ENCODE results near the gene S100A12. TPM values are rescaled to one million over a fixed set of nuclear protein-coding genes. Genes with fewer than 3 reads are reported as not detected.

S100A12 gene
- total and polyA plus RNA-seq, 2 donors (not counting 3 experiments of a cell fraction or from before 2014, with no cell fraction given): not detected

- intact Hi-C loops (cut with micrococcal nuclease): no loop called here
- ChIA-PET CTCF (no interaction called here), POLR2A (no interaction called here)
- no peaks in the 10 kb centered on the region for H3K9me1 ChIP-seq (replicated peaks; ENCODE audit: control insufficient read depth, extremely low read depth, insufficient read depth, low read length)
- dilution Hi-C loops (cut with MboI; ENCODE audit: extremely low pct_ligation_motif_present, low sequenced_read_pairs): no loop called here
- no peaks in the 10 kb centered on the region for H4K20me1 ChIP-seq (replicated peaks; ENCODE audit: control insufficient read depth, extremely low read depth, insufficient read depth, low read length)
- no peaks in the 10 kb centered on the region for H3K36me3 ChIP-seq (ENCODE audit: control insufficient read depth in 2 of 2, extremely low read depth in 1 of 2, insufficient read depth in 2 of 2, low read length in 2 of 2)
- BruUV-seq (replicated peaks): no TSS peak
- no peak for DNase-seq (ENCODE audit: low read depth, low spot score)
- no peak within 1 kb of the TSS for H3K4me2 ChIP-seq (ENCODE audit: insufficient read depth, low read length)
- H2AFZ ChIP-seq (ENCODE audit: low read depth, low read length): no peak within 1 kb of the TSS
- no peak for FAIRE-seq
- no peak within 1 kb of the TSS for H3K4me3 ChIP-seq (replicated peaks in 1 of 3; ENCODE audit: insufficient read depth in 1 of 3, low read depth in 1 of 3, low read length in 3 of 3)
- no peaks in the 10 kb centered on the region for H3K27me3 ChIP-seq (ENCODE audit: control insufficient read depth in 2 of 2, insufficient read depth in 2 of 2, low read length in 2 of 2)
- H3K4me1 ChIP-seq (ENCODE audit: control insufficient read depth, extremely low read depth, insufficient read depth, low read length): no peaks in the 10 kb centered on the region
- no peak within 1 kb of the TSS for H3K9ac ChIP-seq (replicated peaks; ENCODE audit: extremely low read depth, insufficient read depth, low read length)
- no peak within 1 kb of the TSS for H3K27ac ChIP-seq (ENCODE audit: insufficient read depth, low read depth, low read length)
- no peak for TF ChIP-seq EZH2 (IDR thresholded peaks at IDR 0.05; ENCODE audit: borderline replicate concordance, low read depth, low read length, severe bottlenecking)
- no peak for TF ChIP-seq JUN (IDR thresholded peaks at IDR 0.05; ENCODE audit: borderline replicate concordance, insufficient read depth, insufficient read length, low read depth)
- TF ChIP-seq MAX (IDR thresholded peaks at IDR 0.05; ENCODE audit: insufficient read depth, insufficient read length): no peak
- no peak for TF ChIP-seq POLR2A (IDR thresholded peaks at IDR 0.05; ENCODE audit: low read depth, low read length)
- no peak for TF ChIP-seq GATA2 (IDR thresholded peaks at IDR 0.05; ENCODE audit: insufficient read depth, insufficient read length, low read depth, low read length)
- TF ChIP-seq POLR2AphosphoS5 (IDR thresholded peaks at IDR 0.05; ENCODE audit: insufficient read depth, low read depth, low read length): no peak
- no peak for TF ChIP-seq MYC (IDR thresholded peaks at IDR 0.05; ENCODE audit: low read depth, low read length)
- TF ChIP-seq FOS (IDR thresholded peaks at IDR 0.05; ENCODE audit: borderline replicate concordance, insufficient read depth, low read length): no peak
- TF ChIP-seq CTCF (IDR thresholded peaks at IDR 0.05; ENCODE audit: extremely low read depth in 1 of 2, insufficient read depth in 1 of 2, low read depth in 1 of 2, low read length in 2 of 2): no peak
- no peaks in the 10 kb centered on the region for H3K79me2 ChIP-seq (ENCODE audit: control insufficient read depth, insufficient read depth, low read length)
- H3K9me3 ChIP-seq (replicated peaks; ENCODE audit: control insufficient read depth, insufficient read depth, low read length): no peaks in the 10 kb centered on the region
Measured at GRCh38 chr1:153390938-153391710, 15.7 kb upstream of the S100A12 start, which contains the start of gene S100A8. S100A8 (minus strand) TSS chr1:153391073; CDS start chr1:153390535, 538 bp downstream.
